Type B pancreatic cell (in vitro differentiated cells): ENCODE data around the gene INPP5K. TPM values are rescaled to one million over a fixed set of nuclear protein-coding genes. Genes with fewer than 3 reads are reported as not detected.

ENCODE experiments used
- DNase-seq: peaks from one replicate; pipeline ENCODE4 v3.0.0; 2021; ENCODE audit warnings: mixed read lengths; ENCODE audit not compliant: unreplicated experiment; ENCODE audit errors: extremely low spot score
- H3K27ac Mint-ChIP-seq: 2 replicates; pipeline ENCODE4 v1.8.0; 2021; ENCODE audit warnings: mild to moderate bottlenecking, mixed read lengths
- H3K27me3 Mint-ChIP-seq: 2 replicates; pipeline ENCODE4 v1.8.0; 2021; ENCODE audit warnings: mixed read lengths
- H3K36me3 Mint-ChIP-seq: 2 replicates; pipeline ENCODE4 v1.8.0; 2021; ENCODE audit warnings: mixed read lengths
- H3K4me1 Mint-ChIP-seq: one replicate; pipeline ENCODE4 v1.8.0; 2021; ENCODE audit warnings: mixed read lengths; ENCODE audit not compliant: unreplicated experiment
- H3K4me3 Mint-ChIP-seq: 2 replicates; pipeline ENCODE4 v1.8.0; 2021; ENCODE audit warnings: mild to moderate bottlenecking, mixed read lengths
- H3K9me3 Mint-ChIP-seq: 2 replicates; pipeline ENCODE4 v1.8.0; 2021; ENCODE audit warnings: mixed read lengths
- total RNA-seq: library from RNA; stranded (reverse); gene quantifications from 2 replicates; pipeline ENCODE4 v1.2.1, GENCODE V29; 2021; ENCODE audit warnings: low replicate concordance
- TF ChIP-seq, protein P1 (sequence below): fragments of 200-600 bp; sonication (generic); conservative IDR thresholded peaks from 2 replicates; pipeline ENCODE4 v1.5.0; 2021; ENCODE audit warnings: antibody characterized with exemption, mild to moderate bottlenecking

INPP5K gene
- total RNA-seq, 1 donor from 2014 or later: 21.2 TPM

DNA sequence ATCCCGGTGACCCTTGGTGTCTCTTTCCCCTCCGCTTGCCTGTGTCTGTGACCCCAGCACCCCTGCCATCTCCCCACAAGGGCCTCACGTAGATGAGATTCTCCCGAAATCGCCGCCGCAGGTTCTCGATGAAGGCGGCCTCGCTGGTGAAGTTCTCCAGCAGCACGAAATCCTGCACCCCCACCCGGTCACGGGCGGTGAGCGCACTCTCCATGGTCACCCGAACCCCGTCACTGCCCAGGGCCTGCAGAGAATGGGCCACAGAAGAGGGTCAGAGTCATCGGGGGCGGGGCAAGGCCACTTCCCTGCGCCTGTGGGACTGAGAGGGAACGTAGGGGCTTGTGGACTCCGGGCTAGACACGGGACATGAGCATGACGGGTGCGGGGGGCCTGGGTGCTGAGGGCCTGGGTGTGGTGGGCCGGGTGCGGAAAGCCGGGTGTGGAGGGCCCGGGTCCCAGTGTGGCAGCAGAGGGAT, 32.3 kb downstream of the INPP5K start:
- Mint-ChIP-seq H3K36me3 (peaks cover 4% of the 10 kb centered on the region), H3K4me3 (peak overlapping the region; percentile 89), H3K27me3 (no peaks in the 10 kb centered on the region), H3K9me3 (no peaks in the 10 kb centered on the region), H3K4me1 (peaks cover 4% of the 10 kb centered on the region), H3K27ac (peak overlapping the region; percentile 96)
- TF ChIP-seq, protein P1, sequence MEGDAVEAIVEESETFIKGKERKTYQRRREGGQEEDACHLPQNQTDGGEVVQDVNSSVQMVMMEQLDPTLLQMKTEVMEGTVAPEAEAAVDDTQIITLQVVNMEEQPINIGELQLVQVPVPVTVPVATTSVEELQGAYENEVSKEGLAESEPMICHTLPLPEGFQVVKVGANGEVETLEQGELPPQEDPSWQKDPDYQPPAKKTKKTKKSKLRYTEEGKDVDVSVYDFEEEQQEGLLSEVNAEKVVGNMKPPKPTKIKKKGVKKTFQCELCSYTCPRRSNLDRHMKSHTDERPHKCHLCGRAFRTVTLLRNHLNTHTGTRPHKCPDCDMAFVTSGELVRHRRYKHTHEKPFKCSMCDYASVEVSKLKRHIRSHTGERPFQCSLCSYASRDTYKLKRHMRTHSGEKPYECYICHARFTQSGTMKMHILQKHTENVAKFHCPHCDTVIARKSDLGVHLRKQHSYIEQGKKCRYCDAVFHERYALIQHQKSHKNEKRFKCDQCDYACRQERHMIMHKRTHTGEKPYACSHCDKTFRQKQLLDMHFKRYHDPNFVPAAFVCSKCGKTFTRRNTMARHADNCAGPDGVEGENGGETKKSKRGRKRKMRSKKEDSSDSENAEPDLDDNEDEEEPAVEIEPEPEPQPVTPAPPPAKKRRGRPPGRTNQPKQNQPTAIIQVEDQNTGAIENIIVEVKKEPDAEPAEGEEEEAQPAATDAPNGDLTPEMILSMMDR: no peak
- DNase-seq: no peak

DNA sequence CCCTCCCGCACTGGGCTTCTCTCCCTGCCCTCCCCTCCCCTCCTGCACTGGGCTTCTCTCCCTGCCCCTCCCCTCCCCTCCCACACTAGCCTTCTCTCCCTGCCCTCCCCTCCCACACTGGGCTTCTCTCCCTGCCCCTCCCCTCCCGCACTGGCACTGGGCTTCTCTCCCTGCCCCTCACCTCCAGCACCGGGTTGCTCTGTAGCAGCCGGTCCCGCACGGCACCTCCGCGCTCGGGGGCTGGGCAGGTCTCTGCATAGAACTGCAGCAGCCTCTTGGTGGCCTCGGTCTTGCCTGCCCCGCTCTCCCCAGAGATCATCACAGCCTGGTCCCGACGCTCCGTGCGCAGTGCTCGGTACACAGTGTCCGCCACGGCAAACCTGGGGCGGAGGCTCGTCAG, 33.7 kb downstream of the INPP5K start:
- TF ChIP-seq, protein P1: no peak
- Mint-ChIP-seq H3K4me3 (no peak overlapping the region), H3K27me3 (no peaks in the 10 kb centered on the region), H3K9me3 (no peaks in the 10 kb centered on the region), H3K36me3 (peaks cover 4% of the 10 kb centered on the region), H3K4me1 (no peaks in the 10 kb centered on the region), H3K27ac (no peak overlapping the region)
- no peak for DNase-seq

DNA sequence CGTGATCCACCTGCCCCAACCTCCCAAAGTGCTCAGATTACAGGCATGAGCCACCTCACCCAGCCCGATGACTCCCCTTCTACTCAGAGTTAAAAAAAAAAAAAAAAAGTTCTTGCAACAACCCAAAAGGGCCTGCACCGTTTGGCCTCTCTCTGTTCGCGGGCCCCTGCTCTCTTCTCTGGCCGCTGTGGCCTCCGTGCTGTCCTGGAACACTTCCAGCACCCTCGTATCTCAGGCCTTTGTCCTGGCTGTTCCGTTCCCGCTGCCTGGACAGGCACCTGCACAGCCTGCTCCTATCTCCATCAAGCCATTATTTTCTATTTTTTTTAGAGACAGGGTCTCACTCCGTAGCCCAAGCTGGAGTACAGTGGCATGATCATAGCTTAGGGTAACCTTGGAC, 34.7 kb downstream of the INPP5K start:
- H3K36me3 Mint-ChIP-seq: peaks cover 4% of the 10 kb centered on the region
- H3K27ac Mint-ChIP-seq: no peak overlapping the region
- H3K4me3 Mint-ChIP-seq: no peak overlapping the region
- no peaks in the 10 kb centered on the region for H3K4me1 Mint-ChIP-seq
- TF ChIP-seq, protein P1: no peak
- H3K9me3 Mint-ChIP-seq: no peaks in the 10 kb centered on the region
- no peak for DNase-seq
- no peaks in the 10 kb centered on the region for H3K27me3 Mint-ChIP-seq

DNA sequence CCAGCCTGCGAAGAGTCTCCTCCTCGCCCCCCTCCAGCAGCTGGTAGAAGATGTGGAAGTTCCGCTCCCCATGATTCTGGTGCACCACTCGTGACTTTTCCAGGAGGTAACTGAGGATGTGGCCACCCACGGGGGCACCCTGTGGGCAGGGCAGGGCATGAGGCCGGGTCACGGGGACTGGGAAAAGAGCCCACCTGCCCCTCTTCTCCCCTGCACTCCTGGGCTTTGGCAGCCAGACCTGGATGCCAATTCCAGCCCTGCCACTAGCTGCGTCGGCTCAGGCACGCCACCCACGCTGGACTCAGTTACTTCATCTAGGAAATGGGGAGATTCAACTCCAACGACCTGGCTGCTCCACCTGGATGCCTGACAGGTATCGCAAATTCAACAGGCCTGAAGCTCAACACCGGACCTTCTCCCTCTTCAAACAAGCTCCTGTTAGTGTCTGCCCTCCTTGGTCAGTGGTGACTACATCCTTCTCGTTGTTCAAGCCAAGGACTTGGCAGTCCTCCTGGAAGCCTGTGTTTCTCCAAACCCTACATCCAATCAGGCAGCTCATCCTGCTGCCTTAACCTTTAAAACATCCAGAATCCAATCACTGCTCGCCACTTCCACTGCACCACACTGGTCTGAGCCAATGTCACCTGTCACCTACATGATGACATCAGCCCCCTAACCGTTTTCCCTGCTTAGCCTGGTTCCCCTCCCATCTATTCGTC, 35.5 kb downstream of the INPP5K start:
- Mint-ChIP-seq H3K4me1 (no peaks in the 10 kb centered on the region), H3K27ac (peak overlapping the region; percentile 28), H3K9me3 (no peaks in the 10 kb centered on the region), H3K4me3 (no peak overlapping the region), H3K27me3 (no peaks in the 10 kb centered on the region), H3K36me3 (peaks cover 4% of the 10 kb centered on the region)
- DNase-seq: no peak
- TF ChIP-seq, protein P1: no peak

DNA sequence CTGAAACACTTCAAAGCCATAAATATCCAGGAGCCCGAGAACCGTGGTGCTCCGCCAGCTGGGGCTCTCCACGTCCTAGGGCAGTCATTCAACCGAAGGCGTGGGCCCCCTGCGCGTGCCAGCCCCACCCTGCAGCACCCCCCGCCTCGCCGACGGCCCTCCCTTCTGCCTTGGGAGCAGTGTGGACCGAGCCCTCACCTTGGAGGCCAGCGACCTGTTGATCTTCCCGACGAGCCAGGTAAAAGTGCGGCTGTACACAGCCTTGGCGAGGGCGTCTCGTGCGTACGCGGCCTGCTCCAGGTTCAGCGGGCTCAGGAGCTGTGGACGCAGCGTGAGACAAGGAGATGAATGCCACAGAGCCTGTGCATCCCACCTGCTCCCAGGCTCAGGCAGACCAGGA, 38.0 kb downstream of the INPP5K start:
- no peaks in the 10 kb centered on the region for H3K27me3 Mint-ChIP-seq
- no peak overlapping the region for H3K27ac Mint-ChIP-seq
- no peak overlapping the region for H3K4me3 Mint-ChIP-seq
- H3K36me3 Mint-ChIP-seq: peaks cover 4% of the 10 kb centered on the region
- TF ChIP-seq, protein P1: no peak
- no peak for DNase-seq
- no peaks in the 10 kb centered on the region for H3K9me3 Mint-ChIP-seq
- H3K4me1 Mint-ChIP-seq: no peaks in the 10 kb centered on the region
